GM12801 (cell line): Measurements from ENCODE around the gene ADRA1B.

ENCODE experiments used
- TF ChIP-seq, protein P1 (sequence below): IDR thresholded peaks from one replicate; pipeline ENCODE4 v1.5.1; 2011; ENCODE audit warnings: control low read depth; ENCODE audit not compliant: insufficient read length; ENCODE audit errors: extremely low read depth

ADRA1B gene

DNA sequence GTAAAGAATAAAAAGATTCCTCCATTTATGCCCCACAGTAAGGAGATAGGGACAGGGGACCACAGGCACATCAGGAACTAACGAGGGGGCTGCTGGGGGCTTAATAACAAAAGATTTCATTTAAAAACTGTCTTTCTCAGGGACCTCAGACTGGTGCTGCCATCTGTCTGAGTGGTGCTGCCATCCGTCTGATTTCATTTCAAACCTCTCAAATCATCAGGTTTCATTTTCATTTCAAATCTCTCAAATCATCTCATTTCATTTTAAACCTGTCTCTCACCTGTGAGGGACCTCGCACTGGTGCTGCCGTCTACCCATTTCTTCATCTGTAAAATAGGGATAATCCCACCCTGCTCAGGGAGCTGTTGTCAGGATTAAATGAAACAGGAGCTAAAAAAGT is 45.9 kb downstream of the ADRA1B start:
- TF ChIP-seq, protein P1, sequence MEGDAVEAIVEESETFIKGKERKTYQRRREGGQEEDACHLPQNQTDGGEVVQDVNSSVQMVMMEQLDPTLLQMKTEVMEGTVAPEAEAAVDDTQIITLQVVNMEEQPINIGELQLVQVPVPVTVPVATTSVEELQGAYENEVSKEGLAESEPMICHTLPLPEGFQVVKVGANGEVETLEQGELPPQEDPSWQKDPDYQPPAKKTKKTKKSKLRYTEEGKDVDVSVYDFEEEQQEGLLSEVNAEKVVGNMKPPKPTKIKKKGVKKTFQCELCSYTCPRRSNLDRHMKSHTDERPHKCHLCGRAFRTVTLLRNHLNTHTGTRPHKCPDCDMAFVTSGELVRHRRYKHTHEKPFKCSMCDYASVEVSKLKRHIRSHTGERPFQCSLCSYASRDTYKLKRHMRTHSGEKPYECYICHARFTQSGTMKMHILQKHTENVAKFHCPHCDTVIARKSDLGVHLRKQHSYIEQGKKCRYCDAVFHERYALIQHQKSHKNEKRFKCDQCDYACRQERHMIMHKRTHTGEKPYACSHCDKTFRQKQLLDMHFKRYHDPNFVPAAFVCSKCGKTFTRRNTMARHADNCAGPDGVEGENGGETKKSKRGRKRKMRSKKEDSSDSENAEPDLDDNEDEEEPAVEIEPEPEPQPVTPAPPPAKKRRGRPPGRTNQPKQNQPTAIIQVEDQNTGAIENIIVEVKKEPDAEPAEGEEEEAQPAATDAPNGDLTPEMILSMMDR: no peak

DNA sequence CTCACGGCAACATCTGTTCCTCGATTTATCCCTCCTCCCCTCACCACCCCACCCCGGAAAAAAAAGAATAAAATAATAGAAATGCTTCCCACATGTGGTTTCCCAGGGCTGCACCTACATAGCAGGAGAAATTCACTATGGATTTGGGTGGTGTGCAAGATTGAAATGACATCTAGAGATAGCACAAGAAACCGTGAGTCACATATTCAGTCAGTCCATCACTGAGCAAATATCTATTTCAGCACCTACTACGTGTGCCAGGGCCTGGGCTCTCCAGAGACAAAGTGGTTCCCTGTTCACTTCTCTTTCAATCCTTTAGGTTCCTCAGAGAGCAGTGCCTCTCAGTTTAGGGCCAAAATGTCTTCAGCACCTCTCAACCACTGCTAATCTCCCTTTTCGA is 47.7 kb downstream of the ADRA1B start:
- TF ChIP-seq, protein P1: no peak

DNA sequence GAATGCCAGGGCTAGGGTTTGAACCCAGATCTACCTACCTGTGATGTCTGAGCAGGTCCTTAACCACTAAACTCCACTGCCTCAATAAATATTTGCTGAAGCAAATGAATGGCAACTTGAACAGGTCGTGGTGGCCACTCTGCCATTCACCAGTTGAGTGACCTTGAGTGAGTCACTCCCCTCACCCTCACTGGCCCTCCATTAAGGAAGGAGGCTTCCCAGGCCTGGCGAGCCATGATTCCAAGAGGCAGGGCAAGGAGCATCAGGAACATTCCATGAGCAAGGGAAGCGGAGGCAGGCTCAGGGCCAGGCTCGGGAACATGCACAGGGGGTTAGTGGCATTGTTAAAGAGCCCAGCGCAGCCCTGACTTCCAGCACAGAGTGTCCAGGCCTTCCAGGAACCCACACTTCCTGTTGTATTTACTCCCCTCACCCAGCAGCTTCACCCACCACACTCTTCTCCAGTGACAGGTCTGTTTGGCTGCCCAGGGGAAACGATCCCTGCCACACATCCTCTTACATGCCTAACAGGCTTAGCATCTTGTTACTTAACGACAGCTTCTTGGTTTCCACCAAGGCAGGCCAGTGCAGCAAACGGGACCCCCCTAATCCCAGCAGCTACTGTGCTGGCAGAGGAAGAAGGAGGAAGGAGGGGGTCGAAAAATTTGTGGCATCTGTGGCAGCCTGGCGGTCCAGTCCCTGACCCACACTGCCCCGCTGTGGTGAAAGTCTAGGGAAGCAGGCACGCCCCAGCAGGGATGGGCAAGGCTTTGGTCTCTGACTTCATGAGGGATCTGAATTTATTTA is 49.0 kb downstream of the ADRA1B start:
- TF ChIP-seq, protein P1: no peak

DNA sequence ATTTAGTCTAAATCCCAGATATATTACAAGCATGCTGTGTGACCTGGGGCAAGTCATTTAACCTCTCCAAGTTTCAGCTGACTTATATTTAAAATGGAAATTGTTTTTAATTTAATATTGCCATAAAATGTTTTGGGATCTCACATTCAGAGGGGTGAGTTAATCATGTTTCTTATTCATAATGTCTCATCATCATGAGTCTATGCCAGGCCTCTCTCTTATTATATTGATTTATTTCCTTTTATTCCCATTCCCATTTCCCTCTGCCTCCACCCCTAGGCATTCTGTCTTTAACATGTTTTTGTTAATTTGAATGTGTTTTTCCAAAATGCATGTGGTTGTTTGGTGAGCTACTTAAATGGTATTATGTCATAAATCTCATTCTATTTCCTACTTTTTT is 53.7 kb downstream of the ADRA1B start:
- TF ChIP-seq, protein P1: no peak

DNA sequence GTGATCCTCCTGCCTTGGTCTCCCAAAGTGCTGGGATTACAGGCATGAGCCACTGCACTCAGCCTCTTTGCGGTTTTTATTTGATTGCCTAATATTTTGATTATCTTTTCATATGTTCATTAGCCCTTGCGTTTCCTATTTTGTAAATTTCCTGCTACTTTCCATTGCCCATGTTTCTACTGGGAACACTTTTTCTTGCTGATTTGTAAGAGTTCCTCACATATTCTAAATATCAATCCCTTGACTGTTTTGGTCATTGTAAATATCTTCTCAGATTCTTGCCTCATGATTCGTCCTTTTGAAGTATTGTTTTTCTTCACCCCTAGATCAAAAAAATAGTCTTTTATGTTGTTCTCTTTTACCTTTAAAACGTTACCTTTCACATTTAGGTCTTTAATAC is 54.8 kb downstream of the ADRA1B start:
- TF ChIP-seq, protein P1: no peak

DNA sequence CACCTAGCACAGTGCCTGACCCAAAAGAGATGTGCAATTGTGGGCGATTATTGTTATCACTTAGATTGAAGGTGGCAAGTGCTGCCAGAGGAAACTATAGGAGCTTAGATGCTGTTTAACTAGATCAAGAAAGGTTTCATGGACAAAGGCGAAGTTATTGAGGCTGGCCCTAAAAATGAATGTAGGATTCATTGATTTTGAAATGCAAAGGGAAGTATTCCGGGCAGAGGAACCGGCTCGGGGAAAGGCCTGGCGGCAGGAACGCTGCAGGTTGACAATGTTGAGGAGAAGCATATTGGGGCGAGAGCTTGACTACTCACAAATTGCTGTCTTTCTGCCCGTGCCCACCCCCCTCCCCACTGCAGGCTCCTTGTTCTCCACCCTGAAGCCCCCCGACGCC is 55.2 kb downstream of the ADRA1B start:
- TF ChIP-seq, protein P1: no peak

DNA sequence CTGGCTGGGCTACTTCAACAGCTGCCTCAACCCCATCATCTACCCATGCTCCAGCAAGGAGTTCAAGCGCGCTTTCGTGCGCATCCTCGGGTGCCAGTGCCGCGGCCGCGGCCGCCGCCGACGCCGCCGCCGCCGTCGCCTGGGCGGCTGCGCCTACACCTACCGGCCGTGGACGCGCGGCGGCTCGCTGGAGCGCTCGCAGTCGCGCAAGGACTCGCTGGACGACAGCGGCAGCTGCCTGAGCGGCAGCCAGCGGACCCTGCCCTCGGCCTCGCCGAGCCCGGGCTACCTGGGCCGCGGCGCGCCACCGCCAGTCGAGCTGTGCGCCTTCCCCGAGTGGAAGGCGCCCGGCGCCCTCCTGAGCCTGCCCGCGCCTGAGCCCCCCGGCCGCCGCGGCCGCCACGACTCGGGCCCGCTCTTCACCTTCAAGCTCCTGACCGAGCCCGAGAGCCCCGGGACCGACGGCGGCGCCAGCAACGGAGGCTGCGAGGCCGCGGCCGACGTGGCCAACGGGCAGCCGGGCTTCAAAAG is 55.7 kb downstream of the ADRA1B start:
- TF ChIP-seq, protein P1: no peak
